NCI-H446 treated with DMSO at 0.1 percent for 48 hours (cell line): Measurements from ENCODE around the gene C1orf174.

Experiments used
- DNase-seq: peaks from one replicate; lab custom pipeline; 2025; lab: John Stamatoyannopoulos, UW

C1orf174 gene

GRCh38 chr1:3909615-3910014, 9.5 kb upstream of the C1orf174 start:
- no peak for DNase-seq

GRCh38 chr1:3908886-3909517, 8.9 kb upstream of the C1orf174 start:
- no peak for DNase-seq

DNA sequence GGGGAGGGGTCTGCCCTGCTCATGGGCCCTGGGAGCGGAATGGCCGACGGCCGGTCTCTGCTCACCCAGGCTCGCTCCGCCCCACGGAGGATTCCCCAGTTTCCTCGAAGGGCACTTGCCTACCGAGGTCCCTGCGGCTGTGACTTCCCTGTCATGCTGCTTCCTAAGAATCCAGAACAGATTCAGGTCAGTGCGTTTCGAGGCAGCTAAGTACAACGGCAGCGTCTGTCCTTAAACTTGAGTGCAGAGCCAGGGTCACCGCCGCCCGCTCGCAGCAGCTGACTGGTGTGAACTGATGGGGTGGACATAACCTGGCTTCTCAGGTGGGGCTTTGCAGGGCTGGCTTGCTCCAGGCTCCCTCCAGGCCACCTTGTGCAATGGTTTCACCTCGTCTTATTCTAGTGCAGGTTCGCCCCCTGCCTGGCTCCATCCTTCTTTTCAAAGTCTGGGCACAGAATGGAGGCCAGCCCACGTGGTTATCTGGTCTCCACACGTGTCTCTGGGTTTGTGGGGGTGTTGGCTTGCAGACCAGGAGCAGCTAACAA, 7.6 kb upstream of the C1orf174 start:
- DNase-seq: no peak

GRCh38 chr1:3907031-3907534, 7.0 kb upstream of the C1orf174 start:
- no peak for DNase-seq

- DNase-seq: no peak
Observed at GRCh38 chr1:3906672-3907020, 6.6 kb upstream of the C1orf174 start.

- no peak for DNase-seq
Observed at GRCh38 chr1:3905953-3906671, 6.0 kb upstream of the C1orf174 start.

DNA sequence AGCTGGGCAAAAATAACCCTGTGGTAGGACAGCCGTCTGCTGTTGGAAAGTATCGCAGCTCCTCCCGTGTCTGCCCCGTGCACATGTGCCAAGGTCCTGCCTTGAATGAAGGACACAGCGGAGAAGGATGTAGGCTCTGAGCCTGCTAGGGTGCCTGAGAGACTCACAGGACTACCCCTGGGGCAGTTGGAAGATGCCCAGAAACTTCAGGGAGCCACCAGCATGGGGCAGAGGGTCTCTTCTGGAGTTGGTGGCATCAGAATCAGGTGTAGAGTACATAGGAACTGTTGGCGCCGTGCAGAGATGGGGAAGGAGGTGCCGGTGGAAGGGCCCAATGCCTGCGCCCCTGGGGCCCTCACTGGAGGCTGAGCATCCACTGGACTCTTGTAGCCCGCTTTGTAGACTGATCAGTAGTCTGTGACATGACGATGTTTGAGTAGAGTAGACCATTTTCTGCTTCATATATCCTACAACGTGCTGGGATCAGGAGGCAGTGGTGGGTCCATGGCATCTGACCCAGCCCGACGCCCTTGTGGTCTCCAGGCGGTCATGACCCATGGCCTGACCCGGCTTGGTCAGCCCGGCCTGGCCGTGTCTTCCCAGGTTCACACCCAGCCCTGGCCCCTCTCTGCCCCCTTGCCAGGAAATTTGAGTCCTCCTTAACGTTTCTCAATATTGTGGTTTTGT, 5.3 kb upstream of the C1orf174 start:
- no peak for DNase-seq

DNA sequence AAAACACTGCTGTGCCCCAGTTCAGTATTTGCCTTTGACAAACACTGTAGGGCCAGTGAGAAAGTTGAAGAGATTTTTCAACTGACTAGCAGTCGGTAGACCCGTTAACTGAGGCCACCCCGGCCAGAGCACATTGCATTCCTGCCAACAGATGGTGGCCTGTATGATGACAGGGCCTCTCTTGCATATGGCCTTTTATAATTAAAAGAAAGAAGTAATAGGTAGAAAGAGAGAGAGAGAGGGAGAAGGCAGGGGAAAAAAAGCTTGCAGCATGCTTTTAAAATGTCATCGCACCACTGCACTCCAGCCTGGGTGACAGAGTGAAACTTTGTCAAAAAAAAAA, 4.7 kb upstream of the C1orf174 start:
- DNase-seq: no peak

- DNase-seq: no peak
Observed at GRCh38 chr1:3904006-3904842, 4.2 kb upstream of the C1orf174 start.

DNA sequence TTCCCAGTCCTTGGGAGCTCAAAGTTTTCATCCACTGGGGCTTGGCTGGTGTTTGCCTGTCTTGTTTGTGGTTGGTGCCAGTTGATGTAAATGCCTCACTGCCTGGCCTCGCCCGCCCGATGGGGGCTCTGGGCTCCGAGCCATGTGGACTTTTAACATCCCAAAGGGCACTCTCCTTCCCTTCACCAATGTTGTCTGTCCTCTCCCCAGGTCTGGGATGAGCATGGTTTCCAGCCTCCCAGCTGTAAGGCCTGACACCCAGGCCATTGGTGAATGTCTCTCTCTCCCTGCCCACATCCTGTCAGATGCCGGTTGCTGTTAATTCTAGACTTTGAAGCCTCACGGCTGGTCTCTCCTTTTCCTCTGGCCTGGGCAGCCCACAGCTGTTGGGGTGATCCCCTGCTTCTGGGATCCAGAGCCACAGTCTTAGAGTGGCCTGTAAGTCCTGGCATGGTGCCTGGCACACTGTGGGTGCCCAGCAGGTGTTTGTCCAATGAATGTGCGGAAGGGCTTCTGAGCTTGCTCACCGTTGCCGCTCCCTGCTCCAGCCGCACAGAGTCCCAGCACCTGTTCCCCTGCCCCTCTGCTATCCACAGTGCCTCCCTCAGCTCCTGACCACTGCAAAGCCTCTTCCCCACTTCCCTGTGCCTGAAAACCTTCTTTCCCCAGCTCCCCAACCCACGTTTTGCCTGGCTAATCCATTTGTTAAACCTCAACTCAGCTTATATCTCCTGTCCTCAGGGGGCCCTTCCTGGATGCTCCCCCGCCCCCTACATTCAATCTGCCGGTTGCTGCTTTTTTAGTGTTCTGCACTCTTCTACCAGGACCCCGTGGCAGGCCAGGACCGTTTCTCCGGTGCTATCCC, 3.3 kb upstream of the C1orf174 start:
- DNase-seq: no peak

- no peak for DNase-seq
Observed at GRCh38 chr1:3902571-3903091, 2.6 kb upstream of the C1orf174 start.

- no peak for DNase-seq
Observed at GRCh38 chr1:3902111-3902511, 2.0 kb upstream of the C1orf174 start.

GRCh38 chr1:3900969-3901529, 977 bp upstream of the C1orf174 start:
- peak; percentile 85 for DNase-seq

DNA sequence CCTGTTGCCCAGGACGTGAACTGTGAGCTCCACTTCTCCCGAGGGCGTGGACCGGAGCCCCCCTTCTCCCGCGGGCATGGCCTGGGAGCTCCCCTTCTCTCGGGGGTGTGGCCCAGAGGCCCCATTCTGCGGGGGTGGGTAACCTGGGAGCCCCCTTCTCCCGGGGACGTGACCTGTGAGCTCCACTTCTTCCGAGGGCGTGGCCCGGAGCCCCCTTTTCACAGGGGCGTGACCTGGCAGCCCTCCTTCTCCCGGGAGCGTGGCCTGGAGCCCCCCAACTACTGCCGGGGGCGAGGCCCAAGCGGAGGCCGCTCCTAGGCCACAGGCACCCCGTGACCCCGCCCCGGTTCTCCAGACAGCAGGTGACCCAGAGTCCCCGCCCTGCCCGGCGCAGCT, 320 bp downstream of the C1orf174 start:
- DNase-seq: no peak

- no peak for DNase-seq
Observed at GRCh38 chr1:3898994-3899753, 898 bp downstream of the C1orf174 start.

DNA sequence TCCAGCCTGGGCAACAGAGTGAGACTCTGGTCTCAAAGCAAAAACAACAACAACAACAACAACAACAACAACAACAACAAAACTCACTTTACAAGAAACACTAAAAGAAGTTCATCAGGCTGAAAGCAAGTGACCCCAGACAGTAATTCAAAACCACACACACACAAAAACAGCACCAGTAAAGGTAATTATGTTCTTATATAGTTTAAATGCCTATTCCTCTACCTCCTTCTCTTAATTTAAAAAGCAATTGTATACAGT, 1.7 kb downstream of the C1orf174 start:
- no peak for DNase-seq

GRCh38 chr1:3896396-3897000, 3.6 kb downstream of the C1orf174 start:
- no peak for DNase-seq

DNA sequence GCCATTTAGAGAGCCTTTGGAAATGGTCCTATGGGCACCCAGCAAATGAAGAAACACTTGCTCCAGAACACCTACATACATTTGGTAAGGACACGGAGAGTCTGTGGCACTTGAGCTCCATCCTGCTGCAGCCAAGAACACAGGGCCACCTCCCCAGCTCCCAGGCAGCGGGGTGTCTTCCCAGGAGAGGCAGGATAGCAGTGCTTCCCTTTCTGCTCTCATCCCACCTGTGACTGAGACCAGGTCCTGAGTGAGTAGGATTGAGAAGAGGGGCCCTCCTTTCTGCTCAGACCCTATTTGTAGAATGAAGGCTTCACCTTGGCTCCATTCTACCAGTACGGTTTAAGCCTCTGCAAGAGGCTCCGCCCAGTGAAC, 4.1 kb downstream of the C1orf174 start:
- DNase-seq: no peak

DNA sequence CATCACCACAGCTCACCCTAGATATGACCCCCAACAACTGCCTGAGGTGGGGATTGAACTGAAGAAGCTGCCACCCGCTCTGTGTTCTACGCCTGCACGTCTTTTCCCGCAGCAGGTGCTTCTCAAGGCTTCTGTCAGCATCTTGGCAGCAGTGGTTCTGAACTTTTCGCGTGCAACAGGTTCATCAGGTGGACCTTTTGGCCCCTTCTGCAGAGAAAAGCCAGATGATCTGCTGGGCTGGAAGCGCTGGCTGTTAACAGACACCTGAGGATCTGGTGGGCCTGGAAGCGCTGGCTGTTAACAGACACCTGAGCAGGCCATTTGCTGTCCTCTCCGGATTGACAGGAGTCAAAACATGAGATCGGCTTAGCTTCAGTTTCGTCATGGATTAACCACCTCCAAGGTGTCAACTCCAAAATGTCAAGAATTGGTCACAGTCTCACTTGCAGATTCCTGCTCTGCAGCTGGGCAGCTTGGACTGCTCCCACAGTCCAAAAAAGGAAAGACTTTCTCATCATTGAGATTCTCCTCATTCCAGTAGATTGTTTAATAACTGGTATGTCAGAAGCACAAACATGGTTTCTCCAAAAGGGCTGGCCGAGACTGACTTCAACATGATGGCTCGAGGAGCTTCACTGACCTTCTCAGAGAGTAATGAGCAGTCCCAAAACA, 4.7 kb downstream of the C1orf174 start:
- no peak for DNase-seq
